HAP-1 (cell line): ENCODE results near the gene LAMA1.

ENCODE experiments used
- DNase-seq, 2 experiments: peaks; one replicate each; pipeline ENCODE4 v3.0.0-alpha.2; 2016 to 2020; ENCODE audit warnings: low spot score in 2 of 2
- H3K27me3 ChIP-seq: fragments of 250-450 bp; sonication (Bioruptor Pico); 2 replicates; pipeline ENCODE4 v1.5.1; 2020; ENCODE audit warnings: low read depth, mild to moderate bottlenecking, moderate library complexity
- H3K36me3 ChIP-seq: fragments of 250-450 bp; sonication (Bioruptor Pico); replicated peaks from 2 replicates; pipeline ENCODE4 v1.5.1; 2020; ENCODE audit warnings: mild to moderate bottlenecking
- H3K4me1 ChIP-seq: fragments of 250-450 bp; sonication (Bioruptor Pico); 2 replicates; pipeline ENCODE4 v1.5.1; 2020; ENCODE audit warnings: mild to moderate bottlenecking
- H3K4me3 ChIP-seq: fragments of 250-450 bp; sonication (Bioruptor Pico); 2 replicates; pipeline ENCODE4 v1.5.1; 2020; ENCODE audit warnings: mild to moderate bottlenecking, moderate library complexity
- H3K9me3 ChIP-seq: fragments of 250-450 bp; sonication (Bioruptor Pico); 2 replicates; pipeline ENCODE4 v1.5.1; 2020; ENCODE audit warnings: mild to moderate bottlenecking, moderate library complexity
- in situ Hi-C: fragments of 300-500 bp; cut with MboI; formaldehyde crosslinking; loops from 3 replicates; pipeline ENCODE4 v1.14.3; 2020; ENCODE audit warnings: low sequenced_read_pairs, inconsistent platforms, mixed read lengths

The LAMA1 gene

DNA sequence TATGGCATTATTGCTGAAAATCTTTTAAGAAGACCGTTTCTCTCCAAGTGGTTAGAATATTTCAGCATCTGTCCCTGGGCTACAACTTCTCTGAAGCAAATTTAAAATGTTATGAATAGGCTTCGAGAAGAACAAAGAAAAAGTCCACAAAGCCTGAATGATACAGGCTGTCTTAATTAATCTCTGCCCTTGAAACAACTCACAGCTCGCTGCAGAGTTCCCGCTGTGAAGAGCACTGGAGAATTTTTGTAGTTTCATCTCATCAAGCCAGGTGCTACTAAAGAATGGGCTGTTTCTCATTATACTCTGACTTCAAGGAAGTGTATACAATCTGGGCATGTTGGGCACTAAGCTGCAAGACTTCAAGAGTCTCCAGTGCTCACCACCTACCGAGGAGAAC lies 67.6 kb downstream of the LAMA1 start:
- in situ Hi-C loops = no loop called here
- no peak for DNase-seq
- Histone ChIP-seq H3K36me3 (no peaks in the 10 kb centered on the region), H3K4me1 (no peaks in the 10 kb centered on the region), H3K9me3 (no peaks in the 10 kb centered on the region), H3K27me3 (no peaks in the 10 kb centered on the region), H3K4me3 (no peak overlapping the region)

DNA sequence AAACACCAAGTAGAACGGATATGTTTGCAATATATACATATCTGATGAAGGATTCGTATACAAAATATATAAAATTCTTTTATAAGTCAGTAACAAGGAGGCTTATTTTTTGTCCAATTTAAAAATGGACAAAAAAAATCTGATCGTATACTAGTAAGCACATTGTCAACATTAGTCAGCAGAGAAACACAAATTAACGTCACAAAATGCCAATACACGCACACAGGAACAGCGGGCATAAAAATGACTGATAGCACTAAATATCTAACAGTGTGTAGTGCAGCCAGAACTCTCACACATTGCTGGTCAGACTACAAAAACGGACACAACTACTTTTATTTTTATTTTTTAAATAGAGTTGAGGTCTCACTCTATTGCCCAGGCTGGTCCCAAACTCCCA lies 69.5 kb downstream of the LAMA1 start:
- Histone ChIP-seq H3K36me3 (no peaks in the 10 kb centered on the region), H3K4me1 (no peaks in the 10 kb centered on the region), H3K9me3 (no peaks in the 10 kb centered on the region), H3K27me3 (no peaks in the 10 kb centered on the region), H3K4me3 (no peak overlapping the region)
- in situ Hi-C loops = no loop called here
- no peak for DNase-seq

DNA sequence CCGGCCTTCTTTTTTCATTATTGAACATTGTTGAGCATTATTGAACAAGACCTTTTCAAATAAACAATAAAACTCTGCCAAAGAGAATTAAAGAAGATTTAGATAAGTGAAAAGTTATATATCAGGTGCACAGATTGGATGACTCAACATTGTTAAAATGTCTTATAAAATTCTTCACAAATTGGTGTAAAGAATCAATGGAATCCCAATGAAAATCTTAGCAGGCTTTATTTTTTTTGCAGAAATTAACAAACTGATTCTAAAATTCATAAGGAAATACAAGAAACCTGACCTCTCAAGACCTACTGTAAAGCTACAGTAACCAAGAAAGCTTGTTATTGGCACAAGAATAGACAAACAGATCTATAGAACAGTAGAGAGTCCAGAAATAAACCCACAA lies 70.3 kb downstream of the LAMA1 start:
- H3K27me3 ChIP-seq = no peaks in the 10 kb centered on the region
- no peak overlapping the region for H3K4me3 ChIP-seq
- H3K4me1 ChIP-seq = no peaks in the 10 kb centered on the region
- no peaks in the 10 kb centered on the region for H3K9me3 ChIP-seq
- H3K36me3 ChIP-seq = no peaks in the 10 kb centered on the region
- in situ Hi-C loops = no loop called here
- DNase-seq = no peak

DNA sequence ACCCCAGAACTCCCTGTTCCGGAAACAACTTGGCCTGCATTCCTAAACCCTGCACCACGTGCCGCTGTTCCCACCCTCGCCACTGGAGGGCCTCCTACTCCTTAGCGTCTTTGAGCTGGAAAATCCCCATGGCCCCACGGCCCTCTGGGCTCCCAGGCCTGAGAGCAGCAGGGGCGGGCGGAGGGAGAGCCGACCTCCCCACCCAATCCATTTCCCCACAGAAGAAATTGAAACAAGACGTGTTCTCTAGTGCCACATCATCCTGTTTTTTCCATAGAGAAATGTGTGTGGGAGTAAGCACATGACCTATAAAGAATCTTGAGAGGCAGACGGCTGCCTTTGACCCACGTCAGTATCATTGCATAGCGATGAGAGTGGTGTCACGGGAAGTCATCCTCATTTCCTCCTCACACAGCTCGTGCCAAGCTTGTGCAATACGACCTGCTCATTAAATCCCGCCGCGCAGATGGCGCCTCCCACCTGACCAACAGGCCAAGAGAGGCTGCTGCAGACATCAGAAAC lies 79.2 kb downstream of the LAMA1 start:
- Histone ChIP-seq H3K36me3 (no peaks in the 10 kb centered on the region), H3K27me3 (no peaks in the 10 kb centered on the region), H3K9me3 (no peaks in the 10 kb centered on the region), H3K4me3 (no peak overlapping the region), H3K4me1 (no peaks in the 10 kb centered on the region)
- peak in 1 of 2 experiments; percentile 10 for DNase-seq
- in situ Hi-C loops = no loop called here

DNA sequence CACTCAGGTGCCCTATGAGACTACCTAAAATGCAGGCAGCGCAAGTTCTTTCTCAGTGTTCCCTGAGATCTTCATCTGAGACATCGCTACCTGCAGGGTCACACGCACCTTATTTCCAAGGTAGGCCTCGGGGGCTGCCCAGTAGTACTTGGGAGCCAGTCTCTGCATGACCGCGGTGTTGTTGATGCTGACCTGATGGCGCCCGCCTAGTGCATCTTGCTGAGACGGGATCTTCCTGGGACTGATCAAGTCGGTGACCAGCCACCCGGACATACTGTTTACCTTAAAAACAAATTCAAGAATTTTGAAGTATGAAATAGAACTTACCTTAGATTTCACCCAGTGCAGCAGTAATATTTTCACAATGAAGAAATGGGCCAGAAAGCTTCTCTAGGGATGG lies 80.1 kb downstream of the LAMA1 start:
- H3K27me3 ChIP-seq = no peaks in the 10 kb centered on the region
- DNase-seq = no peak
- H3K9me3 ChIP-seq = no peaks in the 10 kb centered on the region
- in situ Hi-C loops = no loop called here
- no peaks in the 10 kb centered on the region for H3K36me3 ChIP-seq
- no peaks in the 10 kb centered on the region for H3K4me1 ChIP-seq
- H3K4me3 ChIP-seq = no peak overlapping the region

DNA sequence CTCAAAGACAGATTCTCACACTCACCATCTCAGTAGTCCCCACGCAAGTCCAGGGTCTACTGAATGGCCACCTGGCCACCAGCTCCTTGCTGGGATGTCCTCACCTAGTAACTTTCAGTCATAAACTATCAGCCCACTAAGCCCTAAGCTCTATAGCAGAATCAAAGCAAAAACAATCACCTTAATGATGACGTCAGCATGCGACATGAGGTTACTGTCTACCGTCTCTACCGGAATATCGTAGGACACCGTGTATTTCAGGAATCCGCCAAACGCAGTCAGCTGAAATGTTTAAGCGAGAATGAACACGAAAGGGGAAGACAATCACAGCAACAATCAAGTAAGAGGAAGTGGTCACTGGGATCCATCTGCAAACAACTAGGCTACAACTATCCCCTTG lies 81.8 kb downstream of the LAMA1 start:
- no peak for DNase-seq
- H3K9me3 ChIP-seq = no peaks in the 10 kb centered on the region
- no peaks in the 10 kb centered on the region for H3K36me3 ChIP-seq
- in situ Hi-C loops = no loop called here
- no peaks in the 10 kb centered on the region for H3K27me3 ChIP-seq
- no peaks in the 10 kb centered on the region for H3K4me1 ChIP-seq
- no peak overlapping the region for H3K4me3 ChIP-seq

DNA sequence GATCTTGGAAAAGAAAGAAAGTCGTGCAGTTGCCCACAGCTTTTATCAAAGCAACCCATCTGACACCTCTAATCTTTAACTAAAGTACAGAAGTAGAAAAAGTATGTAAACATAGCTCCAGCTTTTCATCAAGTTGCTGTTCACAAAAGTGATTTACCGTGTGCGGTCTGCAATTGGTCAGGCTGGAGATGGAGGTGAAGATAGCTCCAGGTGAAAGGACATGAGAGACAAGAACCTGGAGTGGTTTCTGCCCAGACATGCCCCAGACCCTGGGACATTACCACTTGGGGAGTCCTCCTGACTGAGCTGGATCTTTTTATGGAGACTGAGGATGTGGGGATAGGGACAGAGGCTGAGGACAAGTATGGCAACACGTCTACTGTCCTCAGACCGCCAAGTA lies 82.7 kb downstream of the LAMA1 start:
- Histone ChIP-seq H3K36me3 (no peaks in the 10 kb centered on the region), H3K4me1 (no peaks in the 10 kb centered on the region), H3K4me3 (no peak overlapping the region), H3K27me3 (no peaks in the 10 kb centered on the region), H3K9me3 (no peaks in the 10 kb centered on the region)
- DNase-seq = no peak
- in situ Hi-C loops = no loop called here

DNA sequence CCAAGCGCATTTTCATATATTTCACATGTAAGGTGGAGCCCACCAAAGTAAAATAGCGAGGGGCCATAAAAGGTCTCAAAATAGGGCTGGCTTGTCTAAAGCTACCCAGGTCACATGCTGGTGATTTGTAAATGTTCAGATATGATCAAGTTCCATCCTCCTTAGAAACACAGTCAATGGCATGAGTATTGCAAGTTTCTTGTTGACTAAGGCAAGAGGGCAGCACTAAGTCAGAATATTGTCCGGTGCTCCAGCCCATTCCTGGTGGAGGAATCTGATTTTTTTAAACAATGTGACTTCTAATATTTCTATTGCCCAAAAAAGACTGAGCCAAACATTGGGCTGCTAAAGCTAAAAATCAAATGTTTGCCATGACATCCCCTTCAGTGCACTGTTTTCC lies 85.1 kb downstream of the LAMA1 start:
- H3K27me3 ChIP-seq = no peaks in the 10 kb centered on the region
- H3K9me3 ChIP-seq = no peaks in the 10 kb centered on the region
- H3K4me3 ChIP-seq = no peak overlapping the region
- H3K36me3 ChIP-seq = no peaks in the 10 kb centered on the region
- DNase-seq = no peak
- in situ Hi-C loops = no loop called here
- H3K4me1 ChIP-seq = no peaks in the 10 kb centered on the region

DNA sequence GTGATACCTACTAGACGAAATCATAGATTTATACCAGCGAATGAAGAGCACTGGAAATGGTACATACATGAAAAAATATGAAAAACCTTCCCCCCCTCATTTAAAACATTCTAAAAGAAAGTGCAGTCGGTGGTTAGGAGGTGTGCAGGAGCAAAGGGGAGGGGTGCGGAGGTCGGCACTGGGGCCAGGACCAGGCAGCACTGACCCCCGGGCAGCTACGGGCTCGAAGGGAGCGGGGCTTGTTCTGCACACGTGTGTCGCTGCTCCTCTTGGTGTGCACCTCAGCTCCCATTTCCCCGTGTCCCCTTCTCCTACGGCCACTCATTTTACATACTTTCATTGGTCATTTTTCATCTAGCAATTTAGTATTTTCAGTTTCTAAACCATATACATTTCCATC lies 89.0 kb downstream of the LAMA1 start:
- no peaks in the 10 kb centered on the region for H3K4me1 ChIP-seq
- in situ Hi-C loops = no loop called here

DNA sequence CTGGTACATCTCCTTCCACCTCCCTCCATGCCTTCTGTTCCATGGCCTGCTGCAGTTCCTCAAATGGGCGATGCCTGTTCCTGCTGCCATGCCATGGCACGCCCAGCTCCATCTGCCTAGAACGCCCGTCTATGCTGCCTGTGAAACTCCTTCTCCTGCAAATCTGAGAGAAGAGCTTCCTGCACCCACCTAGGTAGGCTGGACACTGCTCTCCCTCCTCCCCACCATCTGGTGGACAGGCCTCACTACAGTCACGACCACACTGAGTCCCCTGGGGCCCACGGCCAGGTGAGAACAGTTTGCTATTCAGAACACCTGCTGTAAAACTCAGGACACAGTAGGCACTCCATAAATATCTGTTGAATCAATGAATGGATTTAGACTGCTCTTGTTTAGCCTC lies 92.4 kb downstream of the LAMA1 start:
- in situ Hi-C loops = no loop called here
- no peak for DNase-seq

More for the DNA sequence above, 89.0 kb downstream of the LAMA1 start:
- DNase-seq = no peak
- no peak overlapping the region for H3K4me3 ChIP-seq
- no peaks in the 10 kb centered on the region for H3K27me3 ChIP-seq
- no peaks in the 10 kb centered on the region for H3K36me3 ChIP-seq
- H3K9me3 ChIP-seq = no peaks in the 10 kb centered on the region

DNA sequence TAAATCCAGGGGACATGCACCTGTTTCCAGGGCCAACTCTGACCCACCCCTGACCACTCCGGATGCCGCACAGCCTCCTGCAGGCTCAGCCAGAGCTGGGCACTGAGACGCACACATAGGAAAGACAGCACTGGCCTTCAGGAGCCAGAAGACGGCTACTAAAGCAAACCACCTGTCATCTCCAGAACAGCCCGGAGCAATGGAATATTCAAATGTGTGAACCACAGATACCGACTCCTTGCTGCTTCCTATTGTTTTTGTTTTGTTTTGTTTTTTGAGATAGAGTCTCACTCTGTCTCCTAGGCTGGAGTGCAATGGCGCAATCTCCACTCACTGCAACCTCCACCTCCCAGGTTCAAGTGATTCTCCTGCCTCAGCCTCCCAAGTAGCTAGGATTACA lies 94.0 kb downstream of the LAMA1 start:
- no peaks in the 10 kb centered on the region for H3K36me3 ChIP-seq
- no peaks in the 10 kb centered on the region for H3K27me3 ChIP-seq
- DNase-seq = no peak
- H3K4me1 ChIP-seq = no peaks in the 10 kb centered on the region
- in situ Hi-C loops = no loop called here
- no peaks in the 10 kb centered on the region for H3K9me3 ChIP-seq
- H3K4me3 ChIP-seq = no peak overlapping the region

More for the DNA sequence above, 92.4 kb downstream of the LAMA1 start:
- Histone ChIP-seq H3K4me1 (no peaks in the 10 kb centered on the region), H3K36me3 (no peaks in the 10 kb centered on the region), H3K9me3 (no peaks in the 10 kb centered on the region), H3K4me3 (no peak overlapping the region), H3K27me3 (no peaks in the 10 kb centered on the region)

DNA sequence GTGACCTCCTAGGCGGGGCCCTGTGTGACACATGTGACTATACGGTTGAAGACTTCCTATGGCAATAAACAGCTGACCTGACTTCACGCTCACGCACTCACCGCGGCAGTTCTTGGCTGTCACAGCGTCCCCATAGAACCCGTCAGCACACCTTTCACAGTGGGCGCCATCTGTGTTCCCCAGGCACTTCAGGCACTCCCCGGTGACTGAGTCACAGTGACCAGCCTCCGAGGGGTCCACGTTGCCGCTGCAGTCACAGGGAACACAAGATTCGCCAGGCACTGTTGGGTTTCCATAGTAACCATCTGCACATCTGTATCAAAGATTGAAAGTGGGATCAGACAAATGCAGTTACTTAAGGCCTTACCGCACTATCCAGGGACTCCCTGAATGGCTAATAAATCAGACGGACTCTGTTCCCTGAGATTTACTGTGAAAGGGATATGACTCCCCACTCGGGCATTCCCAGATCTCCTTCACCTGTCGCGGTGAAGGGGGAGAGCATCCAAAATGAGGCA lies 94.5 kb downstream of the LAMA1 start:
- H3K9me3 ChIP-seq = no peaks in the 10 kb centered on the region
- H3K27me3 ChIP-seq = no peaks in the 10 kb centered on the region
- H3K4me1 ChIP-seq = no peaks in the 10 kb centered on the region
- DNase-seq = no peak
- in situ Hi-C loops = no loop called here
- no peak overlapping the region for H3K4me3 ChIP-seq
- H3K36me3 ChIP-seq = no peaks in the 10 kb centered on the region

DNA sequence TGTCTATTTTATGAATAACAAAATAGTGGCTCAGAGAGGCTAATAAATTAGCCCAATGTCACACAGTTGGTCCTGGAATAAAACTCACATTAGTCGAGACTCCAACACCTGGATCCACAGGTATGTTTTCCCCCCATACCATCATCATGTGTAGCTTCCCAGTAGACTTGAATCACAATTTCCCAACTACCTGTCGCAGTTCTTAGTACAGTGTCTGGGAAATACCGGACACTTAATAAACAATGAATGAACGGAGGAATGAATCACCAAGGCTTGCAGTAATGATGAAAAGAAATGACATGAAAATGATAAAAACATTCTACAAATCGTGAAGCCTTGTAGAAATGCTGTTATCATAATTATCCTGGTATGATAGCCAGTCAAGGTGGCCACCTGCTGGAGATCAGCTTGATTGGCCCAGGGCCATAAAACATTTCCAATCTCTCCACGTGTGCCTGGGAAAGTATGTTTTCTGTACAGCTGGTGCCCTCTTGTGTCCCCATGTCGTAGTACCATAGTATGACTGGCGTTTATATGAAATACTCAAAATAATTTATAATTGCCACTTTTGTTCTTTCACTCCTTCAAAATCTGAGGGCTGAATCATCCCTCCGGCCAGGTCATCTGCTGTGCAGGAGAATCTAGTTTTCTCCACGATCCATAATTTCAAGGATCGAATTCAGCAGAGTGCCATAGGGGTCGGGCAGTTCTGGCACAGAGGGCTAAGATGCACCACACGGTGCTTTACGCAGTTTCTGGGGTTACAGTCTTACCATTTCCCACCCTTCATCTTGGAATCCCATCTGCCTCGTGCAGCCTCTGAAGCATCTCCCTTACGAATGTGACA lies 95.4 kb downstream of the LAMA1 start:
- DNase-seq = peak; percentile 2 to 8
- no peaks in the 10 kb centered on the region for H3K9me3 ChIP-seq
- no peaks in the 10 kb centered on the region for H3K36me3 ChIP-seq
- in situ Hi-C loops = no loop called here
- H3K4me1 ChIP-seq = no peaks in the 10 kb centered on the region
- H3K27me3 ChIP-seq = no peaks in the 10 kb centered on the region
- H3K4me3 ChIP-seq = no peak overlapping the region

DNA sequence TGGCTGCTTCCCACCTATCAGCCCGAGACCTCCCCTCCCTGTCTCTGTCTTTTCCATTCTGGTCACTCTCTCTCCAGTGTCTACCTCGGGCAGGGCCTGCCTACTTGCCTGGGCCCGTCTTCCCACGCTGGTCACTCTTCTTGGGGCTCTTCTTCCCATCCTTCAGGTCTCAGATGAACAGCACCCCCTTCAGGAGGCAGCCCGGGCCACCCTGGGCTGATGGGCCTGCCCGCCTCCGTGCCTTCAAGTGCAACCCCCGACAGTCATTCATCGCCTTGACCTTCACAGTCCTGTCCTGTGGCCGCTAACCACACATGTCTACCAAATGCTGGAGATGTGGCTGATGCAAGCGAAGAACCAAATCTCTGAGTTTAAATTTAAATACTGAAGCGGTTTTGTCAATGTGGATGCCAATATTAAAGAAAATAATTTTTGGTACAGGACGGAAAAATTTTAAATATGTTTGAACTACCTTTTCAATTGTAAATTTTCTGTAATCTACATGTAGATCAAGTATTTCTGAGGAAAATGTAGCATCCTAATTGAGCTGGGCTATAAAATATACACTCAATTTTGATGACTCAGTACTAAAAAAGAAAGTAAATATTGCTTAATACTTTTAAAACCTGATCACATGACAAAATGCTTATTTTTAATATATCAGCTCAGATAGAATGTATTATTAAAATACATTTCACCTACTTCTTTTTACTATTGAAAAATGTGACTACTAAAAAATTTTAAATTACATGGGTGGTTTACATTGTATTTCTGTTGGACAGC lies 96.4 kb downstream of the LAMA1 start:
- in situ Hi-C loops = no loop called here
- no peaks in the 10 kb centered on the region for H3K36me3 ChIP-seq

More for the DNA sequence above, 96.4 kb downstream of the LAMA1 start:
- Histone ChIP-seq H3K27me3 (no peaks in the 10 kb centered on the region), H3K4me1 (no peaks in the 10 kb centered on the region), H3K9me3 (no peaks in the 10 kb centered on the region), H3K4me3 (no peak overlapping the region)
- DNase-seq = no peak
